GM18499 (cell line): ENCODE results near the gene FMR1.

Experiments used
- ATAC-seq: cut with Tn5 transposase; IDR thresholded peaks from one replicate; pipeline ENCODE4 v1.9.1; 2021; ENCODE audit warnings: moderate number of reproducible peaks; ENCODE audit not compliant: insufficient read depth, unreplicated experiment

The FMR1 gene

GRCh38 chrX:147911192-147912022, at the start of gene FMR1:
Gene FMR1 (plus strand): TSS chrX:147911919. CDS start chrX:147912180, 261 bp downstream.
- ATAC-seq: peak; percentile 56

GRCh38 chrX:147875866-147876596, 35.7 kb upstream of the FMR1 start:
- ATAC-seq: peak; percentile 95

DNA sequence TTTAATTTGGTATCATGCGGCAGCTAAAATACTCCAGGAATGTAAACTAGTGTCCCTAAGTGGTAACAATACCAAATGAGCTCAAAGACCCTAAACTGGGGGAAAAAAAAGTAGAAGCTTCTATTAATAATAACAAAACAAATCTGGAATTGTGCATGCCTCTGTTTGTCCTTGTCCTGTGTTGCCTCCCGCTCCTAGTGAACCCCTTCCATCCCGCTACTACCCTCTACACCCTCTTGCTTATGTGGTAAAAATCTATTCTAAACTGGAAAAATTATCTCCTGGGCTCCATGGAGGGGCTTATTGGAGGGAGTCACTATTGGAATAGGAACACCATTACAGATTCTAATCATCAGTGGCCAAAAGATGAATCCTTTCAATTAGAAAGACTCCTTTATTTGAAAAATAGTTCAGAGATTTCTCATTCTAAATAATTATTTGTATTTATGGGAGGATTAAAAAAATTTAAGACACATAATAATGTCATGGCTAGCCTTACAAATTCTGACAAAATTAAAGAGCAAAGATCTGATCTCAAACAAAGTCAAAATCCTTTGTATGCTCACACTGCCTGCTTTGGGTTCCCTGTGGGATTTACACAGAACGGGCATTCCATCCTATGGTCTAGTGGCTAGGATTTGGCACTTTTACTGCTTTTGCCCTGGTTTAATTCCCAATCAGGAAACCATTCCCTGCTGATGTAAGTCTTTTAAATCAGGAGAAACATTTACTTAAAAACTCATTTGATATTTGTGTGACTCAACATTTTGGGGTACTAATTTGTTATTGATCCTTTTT, 34.7 kb upstream of the FMR1 start:
- no peak for ATAC-seq

- no peak for ATAC-seq
Observed at GRCh38 chrX:147877726-147878125, 34.0 kb upstream of the FMR1 start.

DNA sequence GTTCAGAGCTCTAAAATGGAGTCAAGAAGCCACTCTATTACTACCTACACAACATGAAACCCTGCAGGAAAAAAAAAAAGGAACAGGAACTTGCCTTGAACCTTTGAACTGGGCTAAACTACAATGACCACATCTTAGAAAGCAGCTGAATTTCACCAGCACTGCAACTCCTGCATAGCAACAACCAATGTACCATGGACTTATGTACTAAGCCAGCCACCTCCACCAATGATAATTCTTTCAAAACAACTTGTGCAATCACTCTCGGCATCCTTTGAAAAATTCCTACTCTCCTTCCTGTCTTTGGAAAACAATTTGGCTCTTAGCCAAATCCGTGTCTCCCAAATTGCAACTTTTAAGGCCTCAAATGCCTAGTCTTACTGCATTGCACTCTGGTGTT, 26.8 kb upstream of the FMR1 start:
- peak; percentile 57 for ATAC-seq

DNA sequence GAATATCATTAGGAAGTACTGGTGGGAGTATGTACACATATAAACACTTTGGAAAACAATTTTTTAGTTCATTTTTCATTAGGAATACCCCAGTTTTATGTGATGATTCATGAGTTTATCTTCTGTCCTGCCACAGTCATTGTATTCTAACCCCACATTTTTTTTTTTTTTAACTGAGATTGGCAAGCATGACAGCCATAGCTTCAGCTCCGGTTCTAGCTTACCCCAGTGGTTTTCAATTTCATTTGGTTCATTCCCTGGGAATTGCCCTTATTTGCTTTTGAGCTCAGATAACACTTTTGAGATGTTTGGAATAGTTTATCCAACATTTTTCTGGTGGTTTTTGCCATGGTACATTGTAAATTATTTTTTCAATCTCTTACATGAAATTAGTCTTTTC, 21.0 kb upstream of the FMR1 start:
- no peak for ATAC-seq

- no peak for ATAC-seq
Observed at GRCh38 chrX:147891896-147892295, 19.8 kb upstream of the FMR1 start.

DNA sequence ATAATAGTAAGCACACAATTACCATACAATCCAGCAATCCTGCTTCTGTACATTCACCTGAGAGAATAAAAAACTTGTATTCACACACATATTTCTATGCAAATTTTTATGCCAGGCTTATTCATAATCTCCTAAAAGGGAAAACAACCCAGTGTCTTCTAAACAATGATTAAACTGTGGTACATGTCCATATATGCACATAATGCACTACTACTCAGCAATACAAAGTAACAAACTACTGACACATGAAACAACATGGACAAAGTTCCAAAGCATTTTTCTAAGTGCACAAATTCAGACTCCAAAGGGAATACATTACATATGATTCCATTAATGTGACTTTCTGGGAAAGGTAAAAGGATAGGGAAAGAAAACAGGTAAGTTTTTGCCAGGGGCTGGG, 18.0 kb upstream of the FMR1 start:
- no peak for ATAC-seq

DNA sequence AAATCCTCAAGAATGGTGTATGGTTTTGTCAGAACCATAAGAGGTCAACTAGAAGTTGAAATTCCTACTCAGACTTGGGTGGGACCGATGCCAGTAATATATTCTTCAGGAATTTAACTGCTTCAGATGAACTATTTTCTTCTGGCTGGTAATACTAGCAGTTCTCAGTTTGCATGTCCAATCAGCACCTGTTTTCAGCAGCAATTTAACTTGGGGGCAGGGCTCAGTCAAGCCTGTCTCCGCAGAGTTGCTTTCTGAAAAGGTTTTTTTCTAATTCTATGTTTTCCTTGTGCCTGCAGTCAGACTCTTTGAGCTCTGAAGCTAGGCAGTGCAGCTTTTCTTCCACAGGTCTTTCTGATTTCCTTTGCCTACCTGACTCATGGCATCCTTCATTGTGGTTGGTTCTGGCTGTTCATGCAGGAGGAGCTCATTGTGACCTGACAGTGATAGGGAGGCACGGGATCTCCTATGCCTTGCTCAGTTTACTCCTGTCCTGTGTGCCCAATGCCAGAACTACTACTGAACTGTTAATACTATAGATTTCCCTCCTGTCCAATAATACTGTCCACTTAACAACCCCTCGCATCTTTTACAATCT, 17.3 kb upstream of the FMR1 start:
- ATAC-seq: no peak

DNA sequence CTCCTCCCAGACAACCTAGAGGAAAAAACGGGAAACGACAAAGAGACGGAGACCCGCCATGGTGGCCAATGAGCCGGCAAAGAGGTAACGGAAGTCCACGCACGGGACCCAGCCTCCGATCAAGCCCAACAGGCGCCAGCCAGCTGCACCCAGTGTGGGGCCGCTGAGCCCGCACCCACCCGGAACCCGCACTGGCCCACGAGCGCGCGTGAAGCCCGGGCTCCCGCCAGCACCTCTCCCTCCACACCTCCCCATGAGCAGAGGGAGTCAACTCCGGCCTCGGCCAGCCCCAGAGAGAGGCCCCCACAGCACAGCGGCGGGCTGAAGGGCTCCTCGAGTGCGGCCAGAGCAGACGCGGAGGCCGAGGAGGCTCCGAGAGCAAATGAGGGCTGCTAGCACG, 14.6 kb upstream of the FMR1 start:
- ATAC-seq: no peak

DNA sequence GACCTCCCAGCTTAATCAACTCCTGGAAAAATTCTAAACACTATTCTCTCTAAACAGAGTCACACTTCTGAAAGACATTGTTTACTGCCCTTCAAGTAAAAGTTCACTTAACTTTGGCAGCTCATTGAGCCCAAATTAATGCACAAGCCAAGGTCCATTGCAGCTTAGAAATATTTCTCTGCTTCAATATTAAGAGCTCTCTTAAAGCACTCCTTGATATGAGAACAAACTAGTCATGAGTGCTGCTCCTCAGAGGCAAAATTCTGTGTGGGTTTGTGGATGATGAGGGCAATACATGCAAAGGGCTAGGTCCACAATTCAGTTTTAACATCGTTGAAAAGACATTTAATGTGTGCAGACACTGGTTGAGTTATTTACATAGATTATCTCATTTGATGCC, 12.8 kb upstream of the FMR1 start:
- ATAC-seq: no peak

DNA sequence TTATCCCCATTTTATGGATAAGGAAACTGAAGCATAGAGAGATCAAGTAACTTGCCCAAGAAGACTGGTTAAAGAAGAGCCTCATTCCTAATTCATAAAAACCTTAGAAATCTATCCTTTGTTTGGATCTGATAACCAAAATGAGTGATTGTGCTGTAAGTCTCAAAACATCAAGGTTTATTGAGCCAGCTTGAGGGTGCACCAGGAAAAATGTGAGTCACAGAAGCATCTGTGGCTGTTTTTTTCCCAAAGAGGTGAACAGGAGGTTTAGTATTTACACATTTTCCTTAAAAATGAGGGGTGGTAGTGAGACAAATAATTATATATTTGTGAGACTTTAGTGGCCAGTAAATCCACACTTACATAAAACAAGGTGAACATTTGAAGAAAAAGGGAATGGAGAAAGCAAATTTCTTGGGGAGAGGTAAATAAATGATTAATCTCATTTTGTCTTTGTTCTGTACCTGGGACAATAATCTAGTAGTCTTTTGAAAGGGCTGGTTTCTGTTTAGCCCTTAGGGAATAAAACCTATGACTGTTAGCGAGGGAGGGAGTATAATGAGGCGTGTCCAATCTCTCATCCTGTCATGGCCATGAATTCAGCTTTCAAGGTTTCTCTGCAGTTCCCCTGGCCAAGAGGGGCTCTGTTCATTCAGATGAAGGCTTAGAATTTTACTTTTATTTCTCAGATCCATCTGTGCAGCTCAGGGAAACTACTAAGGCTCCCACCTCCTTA, 12.2 kb upstream of the FMR1 start:
- peak; percentile 78 for ATAC-seq

- no peak for ATAC-seq
Observed at GRCh38 chrX:147900349-147900748, 11.4 kb upstream of the FMR1 start.

DNA sequence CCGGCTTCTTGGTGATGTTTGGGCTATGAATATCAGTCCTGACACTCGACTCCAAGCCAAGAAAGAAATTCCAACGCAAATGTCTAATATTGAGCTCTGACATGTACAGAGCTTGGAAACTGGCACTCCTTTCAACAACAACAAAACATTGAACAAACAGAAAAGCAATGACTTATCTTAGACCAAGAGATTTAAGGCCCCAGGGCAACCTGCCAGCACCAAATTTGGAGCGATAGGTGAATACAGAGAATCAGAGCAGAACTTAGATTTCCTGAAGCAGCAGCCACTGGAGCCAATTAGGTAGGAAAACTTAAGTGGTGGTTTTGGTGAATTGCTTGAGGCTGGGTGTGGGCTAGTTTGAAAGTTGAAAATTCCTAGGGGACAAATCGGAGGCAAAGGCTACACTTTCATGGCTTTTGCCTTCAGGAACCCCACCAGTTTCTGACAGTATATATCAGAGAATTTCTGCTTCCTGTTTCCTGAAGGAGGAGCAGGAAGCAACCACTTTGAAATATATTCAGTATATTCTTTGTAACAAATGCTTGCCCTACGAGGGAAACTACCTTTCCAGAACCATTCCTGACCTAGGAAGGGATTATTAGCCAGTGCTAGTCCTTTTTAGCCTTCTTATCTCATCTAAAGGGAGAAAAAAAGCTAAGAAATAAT, 10.1 kb upstream of the FMR1 start:
- ATAC-seq: no peak

GRCh38 chrX:147902270-147902669, 9.4 kb upstream of the FMR1 start:
- no peak for ATAC-seq

DNA sequence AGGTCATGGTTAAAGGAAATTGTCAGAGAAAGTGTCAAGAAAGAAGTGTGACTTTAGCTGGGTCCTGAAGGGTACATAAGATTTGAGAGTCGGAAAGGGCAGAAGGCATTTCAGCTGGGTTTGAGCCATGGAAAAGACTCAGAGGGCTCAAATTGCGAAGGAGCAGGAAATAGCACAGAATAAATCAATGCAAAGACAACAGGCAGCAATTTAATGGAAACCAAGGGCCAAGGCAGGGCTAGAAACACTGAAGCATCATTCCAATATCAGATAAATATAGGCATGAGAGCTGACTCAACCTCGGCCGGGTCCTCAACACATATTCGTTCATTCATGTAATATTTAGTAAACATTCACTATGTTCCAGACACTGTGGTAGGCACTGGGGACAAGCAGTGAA, 3.6 kb upstream of the FMR1 start:
- ATAC-seq: no peak

GRCh38 chrX:147910607-147911006, 1.1 kb upstream of the FMR1 start:
- ATAC-seq: no peak

DNA sequence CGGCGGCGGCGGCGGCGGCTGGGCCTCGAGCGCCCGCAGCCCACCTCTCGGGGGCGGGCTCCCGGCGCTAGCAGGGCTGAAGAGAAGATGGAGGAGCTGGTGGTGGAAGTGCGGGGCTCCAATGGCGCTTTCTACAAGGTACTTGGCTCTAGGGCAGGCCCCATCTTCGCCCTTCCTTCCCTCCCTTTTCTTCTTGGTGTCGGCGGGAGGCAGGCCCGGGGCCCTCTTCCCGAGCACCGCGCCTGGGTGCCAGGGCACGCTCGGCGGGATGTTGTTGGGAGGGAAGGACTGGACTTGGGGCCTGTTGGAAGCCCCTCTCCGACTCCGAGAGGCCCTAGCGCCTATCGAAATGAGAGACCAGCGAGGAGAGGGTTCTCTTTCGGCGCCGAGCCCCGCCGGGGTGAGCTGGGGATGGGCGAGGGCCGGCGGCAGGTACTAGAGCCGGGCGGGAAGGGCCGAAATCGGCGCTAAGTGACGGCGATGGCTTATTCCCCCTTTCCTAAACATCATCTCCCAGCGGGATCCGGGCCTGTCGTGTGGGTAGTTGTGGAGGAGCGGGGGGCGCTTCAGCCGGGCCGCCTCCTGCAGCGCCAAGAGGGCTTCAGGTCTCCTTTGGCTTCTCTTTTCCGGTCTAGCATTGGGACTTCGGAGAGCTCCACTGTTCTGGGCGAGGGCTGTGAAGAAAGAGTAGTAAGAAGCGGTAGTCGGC, 528 bp downstream of the FMR1 start:
- ATAC-seq: no peak

DNA sequence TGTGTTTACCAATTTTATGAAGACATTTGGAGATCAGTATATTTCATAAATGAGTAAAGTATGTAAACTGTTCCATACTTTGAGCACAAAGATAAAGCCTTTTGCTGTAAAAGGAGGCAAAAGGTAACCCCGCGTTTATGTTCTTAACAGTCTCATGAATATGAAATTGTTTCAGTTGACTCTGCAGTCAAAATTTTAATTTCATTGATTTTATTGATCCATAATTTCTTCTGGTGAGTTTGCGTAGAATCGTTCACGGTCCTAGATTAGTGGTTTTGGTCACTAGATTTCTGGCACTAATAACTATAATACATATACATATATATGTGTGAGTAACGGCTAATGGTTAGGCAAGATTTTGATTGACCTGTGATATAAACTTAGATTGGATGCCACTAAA, 1.9 kb downstream of the FMR1 start:
- no peak for ATAC-seq
